SIG-M5 treated with dmso at 0.1 percent for 504 hours (cell line): ENCODE measurements around the gene JAM3.

Experiments
- DNase-seq: peaks from one replicate; lab custom pipeline; 2025; ENCODE audit not compliant: unreplicated experiment; lab: John Stamatoyannopoulos, UW

JAM3 gene

DNA sequence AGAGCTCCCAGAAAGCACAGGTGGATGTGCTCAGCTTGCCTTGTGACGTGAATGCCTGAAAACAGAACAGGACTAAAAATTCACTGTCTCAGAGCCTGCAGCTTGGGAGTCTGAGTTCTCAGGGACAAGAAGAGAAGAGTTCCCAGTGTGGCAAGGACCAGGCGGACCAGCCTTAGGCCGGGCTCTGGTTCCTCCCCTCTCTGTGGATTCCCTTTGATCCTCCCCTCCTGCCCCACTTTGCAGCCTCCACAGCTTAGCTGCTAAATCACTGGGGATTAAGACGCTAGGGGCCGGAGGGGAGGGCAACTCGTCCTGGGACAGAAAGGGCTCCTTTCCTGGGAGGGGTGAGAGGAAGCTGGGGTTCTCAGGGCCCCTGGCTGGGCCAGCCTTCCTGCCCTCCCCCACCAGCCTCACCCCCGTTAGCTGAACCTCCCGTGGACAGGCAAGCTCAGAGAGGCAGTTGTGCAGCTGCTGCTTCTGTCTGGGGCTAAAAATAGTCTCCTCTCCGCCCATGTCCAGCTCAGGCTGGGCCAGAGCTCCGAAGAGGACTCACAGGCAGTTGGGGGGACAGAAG, 29.9 kb upstream of the JAM3 start:
- no peak for DNase-seq

- DNase-seq = no peak
Measured at GRCh38 chr11:134039726-134040385, 29.0 kb upstream of the JAM3 start.

- no peak for DNase-seq
Measured at GRCh38 chr11:134040386-134041302, 28.2 kb upstream of the JAM3 start.

DNA sequence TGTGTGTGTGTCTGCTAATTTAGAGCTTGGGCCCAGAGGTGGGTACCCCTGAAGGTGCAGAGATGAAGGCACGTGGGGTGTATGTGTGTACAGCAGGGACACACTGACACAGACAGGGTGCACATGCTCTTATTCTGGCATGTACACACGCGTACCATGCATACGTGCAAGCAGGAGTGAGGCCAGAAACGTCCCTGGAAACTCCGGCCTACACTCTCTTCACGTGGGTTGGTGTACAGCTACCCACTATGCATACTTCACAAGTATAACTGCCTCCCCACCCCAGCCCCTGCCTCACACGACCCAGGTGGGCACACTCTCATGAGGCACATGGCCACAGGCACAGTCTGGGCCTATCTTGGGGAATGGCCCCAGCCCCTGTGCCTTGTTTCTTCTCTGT, 27.5 kb upstream of the JAM3 start:
- no peak for DNase-seq

DNA sequence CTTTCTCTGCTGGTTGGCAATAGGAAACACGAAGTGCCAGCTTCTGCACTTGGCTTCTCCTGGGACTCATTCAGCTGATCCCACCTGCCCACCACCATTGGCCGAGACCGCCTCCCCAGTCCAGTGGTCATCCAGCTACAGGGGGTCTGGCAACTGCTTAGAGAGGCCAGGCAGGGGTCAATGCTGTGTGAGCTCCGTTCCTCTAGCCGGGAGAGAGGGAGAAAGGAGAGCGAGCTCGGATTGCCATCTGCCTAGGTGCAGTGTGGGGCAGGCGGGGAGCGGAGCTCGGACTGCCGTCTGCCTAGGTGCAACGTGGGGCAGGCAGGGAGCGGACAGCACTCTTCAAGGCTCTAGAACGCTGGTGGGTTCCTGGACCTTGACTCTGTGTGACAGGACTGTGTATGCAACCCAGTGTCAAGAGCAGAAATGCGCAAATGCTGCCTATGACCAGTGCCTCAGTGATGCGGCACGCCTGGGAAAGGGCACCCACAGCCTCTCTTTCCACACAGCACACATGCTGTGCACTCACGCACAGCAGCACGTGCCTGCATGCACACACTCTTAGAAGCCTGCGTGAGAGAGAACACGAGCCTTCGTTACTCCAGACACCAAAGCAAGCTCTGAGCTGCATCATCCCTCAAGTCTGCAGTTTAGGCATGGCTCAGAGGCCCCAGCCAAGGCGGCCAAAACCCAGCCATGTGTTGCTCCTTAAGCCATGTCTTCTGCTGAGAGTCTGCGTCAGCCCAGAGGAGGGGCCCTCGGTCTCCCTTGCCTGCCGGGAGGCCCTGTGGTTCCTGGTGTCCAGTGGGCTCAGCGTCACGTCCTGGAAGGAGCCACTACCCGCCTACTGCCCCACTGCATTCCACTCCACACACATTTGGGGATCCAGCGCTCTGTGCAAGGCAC, 26.8 kb upstream of the JAM3 start:
- no peak for DNase-seq

GRCh38 chr11:134043821-134044420, 25.0 kb upstream of the JAM3 start:
- no peak for DNase-seq

- no peak for DNase-seq
Measured at GRCh38 chr11:134044514-134045284, 24.2 kb upstream of the JAM3 start.

DNA sequence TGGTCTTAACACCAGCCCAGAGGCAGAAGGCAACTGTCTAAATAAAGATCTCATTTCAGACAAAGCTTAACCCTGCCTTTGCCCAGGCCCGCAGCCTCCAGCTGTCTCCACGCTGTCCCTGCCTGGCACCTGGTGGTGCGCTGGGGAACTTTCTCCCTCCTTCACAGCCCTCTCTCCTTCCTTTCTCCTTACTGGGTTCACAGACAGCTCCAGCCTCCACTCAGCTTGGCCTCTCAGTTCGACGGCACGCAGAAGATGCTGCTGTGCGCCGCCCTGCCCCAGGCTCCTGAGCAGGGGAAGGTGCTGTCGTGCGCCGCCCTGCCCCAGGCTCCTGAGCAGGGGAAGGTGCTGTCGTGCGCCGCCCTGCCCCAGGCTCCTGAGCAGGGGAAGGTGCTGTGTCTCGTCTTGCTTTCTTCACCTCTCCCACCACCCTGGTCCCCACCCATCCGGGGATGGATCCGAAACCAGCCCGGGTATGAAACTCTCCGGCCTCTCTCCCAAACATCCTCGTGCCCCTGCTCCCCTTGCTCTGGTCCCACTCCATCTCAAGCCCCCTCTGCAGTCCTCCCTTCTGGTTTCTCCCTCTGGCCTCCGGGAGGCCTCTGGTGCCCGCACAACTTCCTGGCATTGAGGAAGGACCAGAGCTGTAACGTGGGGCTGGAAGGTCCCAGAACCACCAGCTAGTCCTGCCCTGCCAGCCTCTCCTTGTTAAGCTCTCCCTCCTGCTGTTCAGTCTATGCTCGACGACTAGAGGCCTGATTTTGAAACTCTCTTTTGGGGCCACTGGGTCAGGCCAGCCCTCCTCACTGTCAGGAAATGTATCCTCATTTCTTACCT, 22.9 kb upstream of the JAM3 start:
- no peak for DNase-seq

- DNase-seq = no peak
Measured at GRCh38 chr11:134046681-134047449, 22.0 kb upstream of the JAM3 start.

- DNase-seq = no peak
Measured at GRCh38 chr11:134047586-134047999, 21.3 kb upstream of the JAM3 start.

- no peak for DNase-seq
Measured at GRCh38 chr11:134048028-134048427, 20.8 kb upstream of the JAM3 start.

- DNase-seq = no peak
Measured at GRCh38 chr11:134049303-134049702, 19.6 kb upstream of the JAM3 start.

GRCh38 chr11:134050541-134051383, 18.1 kb upstream of the JAM3 start:
- peak; percentile 33 for DNase-seq

- no peak for DNase-seq
Measured at GRCh38 chr11:134052395-134052987, 16.4 kb upstream of the JAM3 start.

DNA sequence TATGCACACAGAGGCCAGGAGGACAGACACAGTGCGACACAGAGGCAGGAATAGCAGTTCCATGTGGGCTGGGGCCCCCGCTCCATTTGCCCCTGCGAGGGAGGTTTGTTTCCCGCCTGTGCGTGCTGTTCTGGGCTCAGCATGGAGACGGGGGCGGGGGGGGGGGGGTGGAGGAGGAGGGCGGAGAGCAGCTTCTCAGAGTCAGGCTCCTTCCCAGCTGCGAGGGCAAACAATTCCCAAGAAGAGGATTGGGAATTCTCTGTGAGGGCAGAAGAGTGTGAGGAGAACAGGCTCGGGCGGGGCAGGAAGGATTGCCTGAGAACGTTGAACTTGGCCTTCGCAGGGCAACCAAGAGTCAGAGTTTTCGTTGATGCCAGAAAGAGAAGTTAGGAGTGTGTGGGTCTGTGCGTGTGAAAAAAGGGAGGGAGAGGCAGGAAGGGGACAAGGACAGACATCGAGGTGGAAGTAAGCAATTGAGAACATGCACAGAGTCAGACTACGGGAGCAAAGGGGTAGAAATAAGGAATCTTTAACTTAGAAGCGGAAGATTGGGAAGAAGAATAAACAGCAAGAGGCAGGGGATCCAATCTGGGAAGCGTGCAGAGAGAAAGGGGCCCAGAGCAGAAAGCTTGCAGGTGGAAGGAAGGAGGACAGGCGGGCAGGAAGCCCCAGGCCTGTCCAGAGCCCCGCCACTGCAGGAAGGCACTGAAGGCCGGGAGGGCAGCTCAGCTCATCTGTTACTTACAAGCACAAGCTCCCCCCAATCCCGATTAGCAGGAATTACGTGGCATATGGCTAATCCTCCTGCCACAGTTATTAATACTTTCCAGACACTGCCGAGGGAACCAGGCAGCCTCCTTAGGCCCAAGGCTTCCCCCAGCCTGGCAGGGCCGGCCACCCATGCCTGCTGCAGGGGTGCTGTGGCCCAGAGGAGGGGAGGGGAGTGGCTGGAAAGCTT, 15.6 kb upstream of the JAM3 start:
- DNase-seq = no peak

DNA sequence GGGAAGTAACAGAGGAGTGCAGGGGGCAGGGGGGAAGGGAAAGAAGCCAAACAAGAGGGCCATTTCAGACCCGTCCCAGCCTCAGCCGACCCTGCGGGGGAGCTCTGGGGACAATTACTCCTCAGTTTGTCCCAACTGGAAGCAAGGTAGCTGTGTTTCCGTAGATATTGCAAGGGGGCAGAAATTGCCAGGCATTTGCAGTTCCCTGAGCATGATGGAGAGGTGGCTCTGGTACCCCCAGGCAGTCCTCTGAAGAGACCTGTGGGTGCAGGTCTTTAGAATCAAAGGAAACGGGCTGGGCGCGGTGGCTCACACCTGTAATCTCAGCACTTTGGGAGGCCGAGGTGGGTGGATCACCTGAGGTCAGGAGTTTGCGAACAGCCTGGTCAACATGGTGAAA, 13.8 kb upstream of the JAM3 start:
- no peak for DNase-seq
